ENCODE data around the gene DNAH8.

Gene DNAH8

GRCh38 chr6:38848760-38849159 is 133.6 kb downstream of the DNAH8 start:
- Histone ChIP-seq H3K4me1 (ENCODE audit: control insufficient read depth in 1 of 2, insufficient read depth in 2 of 2, low read length in 2 of 2) (peaks cover 0 to 2% of the 10 kb centered on the region in 2 experiments), H3K79me2 (ENCODE audit: control insufficient read depth, insufficient read depth, low read length, poor library complexity) (no peaks in the 10 kb centered on the region), H4K12ac (ENCODE audit: low read depth, low read length) (no peak overlapping the region), H3K18ac (ENCODE audit: low read length) (no peak overlapping the region), H3K36me3 (ENCODE audit: control insufficient read depth in 1 of 2, insufficient read depth in 2 of 2, low read length in 2 of 2) (no peaks in the 10 kb centered on the region), H3K27me3 (ENCODE audit: insufficient read depth, low read length) (no peaks in the 10 kb centered on the region), H3K14ac (ENCODE audit: low read length) (no peak overlapping the region), H3K9ac (ENCODE audit: low read length) (no peak overlapping the region), H4K91ac (ENCODE audit: low read depth, low read length) (no peak overlapping the region), H2BK12ac (ENCODE audit: low read length) (no peak overlapping the region), H3K4ac (ENCODE audit: low read depth, low read length) (no peak overlapping the region), H3K9me3 (ENCODE audit: insufficient read depth, low read depth, low read length) (no peaks in the 10 kb centered on the region), H3K4me2 (ENCODE audit: low read length) (no peak overlapping the region), H2AFZ (ENCODE audit: insufficient read depth, low read length, poor library complexity) (no peak overlapping the region), H3K79me1 (ENCODE audit: low read length) (no peaks in the 10 kb centered on the region), H3K4me3 (ENCODE audit: low read depth, low read length) (no peak overlapping the region), H2AK5ac (ENCODE audit: low read length) (no peak overlapping the region), H3K27ac (ENCODE audit: low read depth, low read length) (no peak overlapping the region), H2BK120ac (ENCODE audit: insufficient read depth, low read length, poor library complexity) (no peak overlapping the region), H3K23ac (ENCODE audit: low read length) (no peak overlapping the region), H4K8ac (ENCODE audit: low read depth, low read length) (no peak overlapping the region), H2BK5ac (ENCODE audit: low read depth, low read length, poor library complexity) (no peak overlapping the region)
- WGBS (ENCODE audit: extremely low coverage, insufficient coverage, insufficient read length) = no CpG with 5 or more reads among the region's 2 CpGs
- DNase-seq = no peak

DNA sequence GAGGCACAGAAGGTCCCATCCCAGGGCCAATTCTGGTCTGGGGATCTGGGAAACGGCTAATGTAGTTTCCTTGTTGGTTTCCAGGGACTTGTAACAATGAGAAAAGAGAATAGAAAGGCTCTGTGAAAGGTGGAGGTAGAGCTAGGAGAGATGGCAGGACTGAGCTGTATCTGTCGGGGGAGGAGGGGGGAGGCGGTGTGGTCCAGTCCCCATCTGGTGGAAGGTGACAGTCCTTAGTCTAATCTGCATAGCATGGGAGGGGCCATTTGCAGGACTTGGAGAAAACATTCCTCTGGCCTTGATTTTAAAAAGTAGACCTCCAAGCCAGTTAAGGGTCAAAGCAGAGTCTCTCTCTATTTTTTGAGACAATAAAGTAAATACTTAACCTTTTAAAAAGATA is 137.1 kb downstream of the DNAH8 start:
- no peaks in the 10 kb centered on the region for H3K9me3 ChIP-seq (ENCODE audit: insufficient read depth, low read depth, low read length)
- no peak overlapping the region for H3K18ac ChIP-seq (ENCODE audit: low read length)
- H2BK120ac ChIP-seq (ENCODE audit: insufficient read depth, low read length, poor library complexity) = no peak overlapping the region
- no peaks in the 10 kb centered on the region for H3K79me1 ChIP-seq (ENCODE audit: low read length)
- no peaks in the 10 kb centered on the region for H3K36me3 ChIP-seq (ENCODE audit: control insufficient read depth in 1 of 2, insufficient read depth in 2 of 2, low read length in 2 of 2)
- H4K8ac ChIP-seq (ENCODE audit: low read depth, low read length) = no peak overlapping the region
- no peak overlapping the region for H2AK5ac ChIP-seq (ENCODE audit: low read length)
- no peaks in the 10 kb centered on the region for H3K4me1 ChIP-seq (ENCODE audit: control insufficient read depth in 1 of 2, insufficient read depth in 2 of 2, low read length in 2 of 2)
- H2AFZ ChIP-seq (ENCODE audit: insufficient read depth, low read length, poor library complexity) = no peak overlapping the region
- DNase-seq = no peak
- no peak overlapping the region for H3K4me3 ChIP-seq (ENCODE audit: low read depth, low read length)
- no peaks in the 10 kb centered on the region for H3K79me2 ChIP-seq (ENCODE audit: control insufficient read depth, insufficient read depth, low read length, poor library complexity)
- H3K27me3 ChIP-seq (ENCODE audit: insufficient read depth, low read length) = no peaks in the 10 kb centered on the region
- H4K12ac ChIP-seq (ENCODE audit: low read depth, low read length) = no peak overlapping the region
- no CpG with 5 or more reads among the region's 3 CpGs for WGBS (ENCODE audit: extremely low coverage, insufficient coverage, insufficient read length)
- no peak overlapping the region for H2BK12ac ChIP-seq (ENCODE audit: low read length)
- H2BK5ac ChIP-seq (ENCODE audit: low read depth, low read length, poor library complexity) = no peak overlapping the region
- no peak overlapping the region for H3K4me2 ChIP-seq (ENCODE audit: low read length)
- H3K27ac ChIP-seq (ENCODE audit: low read depth, low read length) = no peak overlapping the region
- H3K14ac ChIP-seq (ENCODE audit: low read length) = no peak overlapping the region
- H3K9ac ChIP-seq (ENCODE audit: low read length) = no peak overlapping the region
- no peak overlapping the region for H3K23ac ChIP-seq (ENCODE audit: low read length)
- H4K91ac ChIP-seq (ENCODE audit: low read depth, low read length) = no peak overlapping the region
- H3K4ac ChIP-seq (ENCODE audit: low read depth, low read length) = no peak overlapping the region

DNA sequence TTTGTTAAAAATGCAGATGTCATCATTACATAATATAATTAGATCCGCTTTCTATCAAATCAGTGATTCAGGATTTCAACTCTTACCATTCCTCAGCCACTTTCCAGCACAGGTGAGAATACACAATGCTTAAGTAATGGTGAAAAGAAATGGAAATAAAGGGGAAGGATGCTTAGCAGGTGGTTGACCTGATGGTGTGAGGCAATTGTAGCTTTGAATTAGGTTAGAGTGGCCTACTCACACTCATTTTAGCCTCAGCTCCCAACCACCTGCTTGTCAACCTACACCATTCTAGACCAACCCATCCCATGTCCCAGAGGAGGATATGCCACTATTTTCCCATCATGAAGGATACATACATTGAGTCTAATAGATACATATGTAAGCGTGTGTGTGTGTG is 138.1 kb downstream of the DNAH8 start:
- Histone ChIP-seq H3K9me3 (ENCODE audit: insufficient read depth, low read depth, low read length) (no peaks in the 10 kb centered on the region), H3K79me1 (ENCODE audit: low read length) (no peaks in the 10 kb centered on the region), H3K9ac (ENCODE audit: low read length) (no peak overlapping the region), H3K14ac (ENCODE audit: low read length) (no peak overlapping the region), H3K4me3 (ENCODE audit: low read depth, low read length) (no peak overlapping the region), H4K91ac (ENCODE audit: low read depth, low read length) (no peak overlapping the region), H3K4me2 (ENCODE audit: low read length) (no peak overlapping the region), H2AK5ac (ENCODE audit: low read length) (no peak overlapping the region), H2BK5ac (ENCODE audit: low read depth, low read length, poor library complexity) (no peak overlapping the region), H4K12ac (ENCODE audit: low read depth, low read length) (no peak overlapping the region), H3K27ac (ENCODE audit: low read depth, low read length) (no peak overlapping the region), H3K23ac (ENCODE audit: low read length) (no peak overlapping the region), H3K4me1 (ENCODE audit: control insufficient read depth in 1 of 2, insufficient read depth in 2 of 2, low read length in 2 of 2) (no peaks in the 10 kb centered on the region), H3K27me3 (ENCODE audit: insufficient read depth, low read length) (no peaks in the 10 kb centered on the region), H2AFZ (ENCODE audit: insufficient read depth, low read length, poor library complexity) (no peak overlapping the region), H3K36me3 (ENCODE audit: control insufficient read depth in 1 of 2, insufficient read depth in 2 of 2, low read length in 2 of 2) (no peaks in the 10 kb centered on the region), H3K18ac (ENCODE audit: low read length) (no peak overlapping the region), H2BK12ac (ENCODE audit: low read length) (no peak overlapping the region), H2BK120ac (ENCODE audit: insufficient read depth, low read length, poor library complexity) (no peak overlapping the region), H4K8ac (ENCODE audit: low read depth, low read length) (no peak overlapping the region), H3K79me2 (ENCODE audit: control insufficient read depth, insufficient read depth, low read length, poor library complexity) (no peaks in the 10 kb centered on the region), H3K4ac (ENCODE audit: low read depth, low read length) (no peak overlapping the region)
- no CpG with 5 or more reads among the region's 2 CpGs for WGBS (ENCODE audit: extremely low coverage, insufficient coverage, insufficient read length)
- DNase-seq = no peak

DNA sequence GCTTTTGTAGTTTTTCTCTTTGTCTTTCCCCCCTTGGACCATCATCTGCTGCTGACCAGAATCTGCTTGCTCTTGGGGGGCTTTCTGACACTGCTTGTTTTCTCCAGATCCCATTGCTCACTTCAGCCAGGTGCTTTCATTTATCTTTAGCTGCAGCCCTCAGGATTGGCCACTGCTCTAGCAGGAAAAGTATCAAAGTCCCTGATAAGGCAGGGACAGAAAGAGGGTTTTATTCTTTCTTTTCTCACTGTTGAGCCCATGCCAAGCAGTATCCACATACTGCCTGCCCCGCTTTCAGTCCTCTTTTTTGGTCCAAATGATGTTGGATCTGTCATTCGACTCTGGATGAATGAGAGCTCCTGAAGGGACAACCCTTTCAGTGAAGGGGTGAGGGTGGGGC is 141.4 kb downstream of the DNAH8 start:
- Histone ChIP-seq H2BK12ac (ENCODE audit: low read length) (no peak overlapping the region), H2AFZ (ENCODE audit: insufficient read depth, low read length, poor library complexity) (no peak overlapping the region), H3K27ac (ENCODE audit: low read depth, low read length) (no peak overlapping the region), H3K36me3 (ENCODE audit: control insufficient read depth in 1 of 2, insufficient read depth in 2 of 2, low read length in 2 of 2) (no peaks in the 10 kb centered on the region), H2BK120ac (ENCODE audit: insufficient read depth, low read length, poor library complexity) (no peak overlapping the region), H3K23ac (ENCODE audit: low read length) (no peak overlapping the region), H3K4me2 (ENCODE audit: low read length) (no peak overlapping the region), H4K8ac (ENCODE audit: low read depth, low read length) (no peak overlapping the region), H4K12ac (ENCODE audit: low read depth, low read length) (no peak overlapping the region), H3K14ac (ENCODE audit: low read length) (no peak overlapping the region), H3K4me3 (ENCODE audit: low read depth, low read length) (no peak overlapping the region), H3K18ac (ENCODE audit: low read length) (no peak overlapping the region), H3K27me3 (ENCODE audit: insufficient read depth, low read length) (no peaks in the 10 kb centered on the region), H3K4me1 (ENCODE audit: control insufficient read depth in 1 of 2, insufficient read depth in 2 of 2, low read length in 2 of 2) (no peaks in the 10 kb centered on the region), H3K79me2 (ENCODE audit: control insufficient read depth, insufficient read depth, low read length, poor library complexity) (no peaks in the 10 kb centered on the region), H3K9ac (ENCODE audit: low read length) (no peak overlapping the region), H3K79me1 (ENCODE audit: low read length) (no peaks in the 10 kb centered on the region), H3K9me3 (ENCODE audit: insufficient read depth, low read depth, low read length) (no peaks in the 10 kb centered on the region), H3K4ac (ENCODE audit: low read depth, low read length) (no peak overlapping the region), H4K91ac (ENCODE audit: low read depth, low read length) (no peak overlapping the region), H2BK5ac (ENCODE audit: low read depth, low read length, poor library complexity) (no peak overlapping the region), H2AK5ac (ENCODE audit: low read length) (no peak overlapping the region)
- no CpG with 5 or more reads among the region's 2 CpGs for WGBS (ENCODE audit: extremely low coverage, insufficient coverage, insufficient read length)
- no peak for DNase-seq

Measured in trophoblast cell (in vitro differentiated cells and primary cell).